ENCODE data around the gene TBATA.

DNA sequence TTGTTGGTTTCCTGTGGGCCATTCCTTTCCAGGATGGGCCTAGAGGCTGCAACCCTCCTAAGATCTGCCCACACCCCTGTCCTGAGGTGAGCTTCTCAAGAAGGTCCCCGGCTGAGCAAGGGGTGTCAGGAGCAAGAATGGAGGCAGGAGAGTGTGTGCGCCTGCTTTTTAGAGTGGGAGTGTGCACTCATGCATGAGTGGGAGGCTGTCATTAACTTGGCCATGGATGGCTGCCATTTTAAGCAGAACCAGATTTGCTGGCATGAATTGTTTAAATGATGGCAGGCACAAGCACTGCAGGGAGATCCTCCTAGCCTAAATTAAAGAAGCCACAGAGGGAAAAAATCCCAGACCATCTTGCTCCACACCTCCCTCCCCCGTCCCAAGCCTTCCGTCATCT, 27.6 kb upstream of the TBATA start:
- TF ChIP-seq POLR2A (IDR thresholded peaks at IDR 0.05) (no peak), CTCF (IDR thresholded peaks at IDR 0.05) (no peak)
